ENCODE measurements around the gene OR5AR1.
A peak's percentile ranks its signal among the peaks of the same experiment; 100 is the strongest.
"Not testable (repeated sequence)": the region's sequence is repeated elsewhere in the genome, so short reads cannot be mapped to it uniquely, and the experiment has no call there.

The OR5AR1 gene

GRCh38 chr11:56663386-56663785 is at the start of gene OR5AR1:
Gene OR5AR1 (plus strand): TSS chr11:56663686. CDS start chr11:56663686, 0 bp downstream.
- no peak for DNase-seq

DNA sequence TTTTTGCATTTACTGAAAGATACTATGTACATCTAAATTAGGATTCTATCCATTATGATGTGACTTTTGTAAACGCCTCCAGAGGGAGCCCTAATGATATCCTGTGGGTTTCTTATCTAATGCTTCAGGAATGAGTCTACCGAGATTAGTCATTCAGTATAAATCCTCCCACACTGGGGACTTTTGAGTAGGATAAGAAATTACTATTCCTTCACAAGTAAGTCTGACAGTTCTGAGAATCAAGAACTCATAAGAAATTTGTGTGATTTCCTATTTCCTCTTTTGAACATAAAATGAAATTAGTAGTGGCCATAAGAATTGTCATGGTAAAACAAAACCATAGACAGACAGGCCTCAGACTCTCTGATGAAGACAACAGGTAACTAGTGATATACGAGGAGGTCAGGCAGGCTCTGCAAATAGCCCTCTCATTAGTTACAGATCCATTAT is 38.8 kb upstream of the OR5AR1 start:
- DNase-seq: peak; percentile 48

- no peak for DNase-seq
These were observed 37.5 kb upstream of the OR5AR1 start for GRCh38 chr11:56625946-56626345.

GRCh38 chr11:56632329-56632728 is 31.2 kb upstream of the OR5AR1 start:
- no peak for DNase-seq

DNA sequence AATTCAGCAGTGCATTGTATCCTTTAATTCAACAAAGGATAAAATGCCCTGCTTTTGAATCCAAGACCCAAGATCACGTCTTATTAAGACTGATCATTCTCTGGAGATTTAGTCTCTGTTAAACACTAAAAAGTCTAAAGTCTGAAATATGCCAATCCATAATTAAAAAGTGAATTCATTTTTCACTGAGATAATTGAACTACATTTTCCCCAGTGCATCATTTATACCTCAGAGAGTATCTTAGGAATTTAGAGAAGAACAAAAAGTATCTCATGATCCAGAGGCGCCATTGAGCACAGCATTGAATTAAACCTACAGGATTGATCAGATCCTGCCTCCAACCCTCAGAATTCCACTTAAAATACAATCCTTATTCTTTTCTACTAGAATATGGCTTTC is 26.6 kb upstream of the OR5AR1 start:
- no peak for DNase-seq

DNA sequence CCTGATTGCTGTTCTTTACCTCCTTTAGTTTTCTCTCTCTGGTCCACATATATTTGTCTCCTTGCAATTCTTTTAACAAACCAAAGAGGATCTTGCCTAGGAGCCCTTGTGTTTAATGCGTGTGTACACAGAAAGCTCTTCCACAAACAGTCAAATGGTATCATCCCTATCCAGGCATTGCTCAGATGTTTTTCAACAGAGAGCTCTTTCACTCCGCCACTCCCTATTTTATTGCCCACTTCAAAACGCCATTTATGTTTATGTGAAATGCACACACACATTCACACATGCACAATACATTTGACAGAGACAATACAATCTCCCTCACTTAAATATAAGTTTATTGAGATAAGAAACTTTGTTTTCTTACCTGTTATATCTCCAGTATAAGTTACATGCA is 26.0 kb upstream of the OR5AR1 start:
- no peak for DNase-seq

GRCh38 chr11:56642339-56642738 is 21.1 kb upstream of the OR5AR1 start, which contains the start of gene OR5AP2:
Gene OR5AP2 (minus strand): TSS chr11:56642439. CDS start chr11:56642439, 0 bp downstream.
- DNase-seq: no peak

GRCh38 chr11:56659755-56660154 is 3.7 kb upstream of the OR5AR1 start:
- no peak for DNase-seq

GRCh38 chr11:56670984-56671383 is 7.5 kb downstream of the OR5AR1 start:
- no peak for DNase-seq

DNA sequence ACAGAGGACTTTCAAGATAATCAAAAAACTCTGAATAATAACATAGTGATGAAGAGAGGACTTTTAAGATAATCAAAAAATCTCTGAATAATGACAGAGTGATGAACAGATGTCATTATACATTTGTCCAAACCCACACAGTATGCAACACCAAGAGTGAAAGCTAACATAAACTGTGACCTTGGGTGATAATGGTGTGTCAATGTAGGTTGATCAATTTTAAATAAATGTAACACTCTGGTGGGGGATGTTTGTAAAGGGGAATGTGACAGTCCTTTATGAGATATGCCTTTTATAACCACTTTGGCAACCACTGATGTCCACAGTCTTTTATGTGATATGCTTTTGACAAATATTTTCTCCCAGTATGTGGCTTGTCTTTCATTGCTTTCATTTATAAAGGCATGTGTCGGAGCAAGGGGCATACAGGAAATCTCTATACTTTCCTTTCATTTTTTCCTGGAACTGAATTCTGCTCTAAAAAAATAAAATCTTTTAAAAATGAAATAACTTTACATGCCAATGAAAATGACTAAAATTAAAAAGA is 25.1 kb downstream of the OR5AR1 start:
- DNase-seq: no peak

DNA sequence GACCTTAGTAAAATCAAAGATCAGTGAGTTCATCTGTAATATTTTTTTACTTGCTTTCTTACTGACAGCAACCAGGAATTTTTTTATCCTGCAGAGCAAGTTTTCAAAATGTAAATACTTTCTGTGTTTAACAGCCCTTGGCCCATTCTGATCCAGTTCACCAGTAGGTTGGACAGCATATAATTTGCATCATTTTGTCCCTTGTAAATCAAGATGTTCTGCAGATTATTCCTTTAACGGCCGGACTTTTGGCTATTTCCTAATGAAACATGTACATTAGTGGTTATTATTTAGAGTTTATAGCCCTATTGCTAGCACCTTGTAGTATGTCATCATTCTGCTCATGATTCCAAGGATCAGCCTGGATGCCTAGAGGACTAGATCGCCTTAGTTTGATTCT is 27.7 kb downstream of the OR5AR1 start:
- DNase-seq: not testable (repeated sequence)

GRCh38 chr11:56693428-56693827 is 29.9 kb downstream of the OR5AR1 start:
- DNase-seq: no peak

GRCh38 chr11:56698795-56699194 is 35.3 kb downstream of the OR5AR1 start, which contains the start of gene OR9G1:
Gene OR9G1 (plus strand): TSS chr11:56699095. CDS start chr11:56700388, 1,293 bp downstream.
- DNase-seq: no peak

DNA sequence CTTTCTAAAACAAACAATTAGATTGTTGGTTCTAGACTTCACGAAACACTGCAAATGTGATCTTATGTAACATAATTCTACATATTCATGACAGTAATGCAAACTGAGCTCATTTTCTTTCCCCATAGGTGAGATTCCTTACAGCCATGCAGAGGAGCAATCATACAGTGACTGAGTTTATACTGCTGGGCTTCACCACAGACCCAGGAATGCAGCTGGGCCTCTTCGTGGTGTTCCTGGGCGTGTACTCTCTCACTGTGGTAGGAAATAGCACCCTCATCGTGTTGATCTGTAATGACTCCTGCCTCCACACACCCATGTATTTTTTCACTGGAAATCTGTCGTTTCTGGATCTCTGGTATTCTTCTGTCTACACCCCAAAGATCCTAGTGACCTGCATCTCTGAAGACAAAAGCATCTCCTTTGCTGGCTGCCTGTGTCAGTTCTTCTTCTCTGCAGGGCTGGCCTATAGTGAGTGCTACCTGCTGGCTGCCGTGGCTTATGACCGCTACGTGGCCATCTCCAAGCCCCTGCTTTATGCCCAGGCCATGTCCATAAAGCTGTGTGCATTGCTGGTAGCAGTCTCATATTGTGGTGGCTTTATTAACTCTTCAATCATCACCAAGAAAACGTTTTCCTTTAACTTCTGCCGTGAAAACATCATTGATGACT is 36.9 kb downstream of the OR5AR1 start:
- DNase-seq: no peak

DNA sequence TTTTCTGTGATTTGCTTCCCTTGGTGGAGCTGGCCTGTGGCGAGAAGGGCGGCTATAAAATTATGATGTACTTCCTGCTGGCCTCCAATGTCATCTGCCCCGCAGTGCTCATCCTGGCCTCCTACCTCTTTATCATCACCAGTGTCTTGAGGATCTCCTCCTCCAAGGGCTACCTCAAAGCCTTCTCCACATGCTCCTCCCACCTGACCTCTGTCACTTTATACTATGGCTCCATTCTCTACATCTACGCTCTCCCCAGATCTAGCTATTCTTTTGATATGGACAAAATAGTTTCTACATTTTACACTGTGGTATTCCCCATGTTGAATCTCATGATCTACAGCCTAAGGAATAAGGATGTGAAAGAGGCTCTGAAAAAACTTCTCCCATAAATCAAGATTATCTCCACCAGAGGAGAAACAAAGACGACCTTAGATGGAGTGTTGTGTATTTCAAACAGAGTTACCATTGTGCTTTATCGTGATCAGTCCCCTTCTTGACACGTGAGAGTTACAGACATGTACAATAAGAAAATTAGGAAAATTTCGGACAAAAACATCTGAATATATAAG is 37.5 kb downstream of the OR5AR1 start:
- DNase-seq: no peak

DNA sequence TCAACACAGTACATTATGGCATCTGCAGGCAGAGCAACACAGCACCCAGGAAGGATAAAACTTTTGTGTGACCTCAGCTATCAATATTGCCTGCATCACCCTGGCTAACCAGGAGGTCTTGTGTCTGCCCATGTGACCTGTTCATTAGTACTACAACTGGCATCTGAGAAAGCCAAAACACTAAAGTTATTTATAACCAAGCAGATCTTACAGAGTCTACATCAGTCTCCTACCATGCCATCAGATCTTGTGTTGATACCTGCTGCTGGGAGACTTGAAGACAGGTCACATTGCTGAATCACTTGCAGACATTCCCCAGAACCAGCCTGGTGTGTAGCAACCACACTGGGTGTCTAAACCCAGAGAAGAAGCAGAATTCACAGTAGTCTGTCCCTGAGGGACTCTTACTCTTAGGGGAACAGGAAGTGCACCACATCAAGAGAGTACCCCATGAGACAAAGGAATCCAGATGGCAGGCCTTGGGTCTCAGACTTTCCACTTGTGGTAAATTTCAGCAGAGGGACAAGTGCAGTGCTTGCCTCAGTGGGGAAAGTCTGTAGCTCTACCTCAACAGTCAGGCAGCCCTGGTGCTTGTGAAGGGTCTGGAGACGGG is 42.4 kb downstream of the OR5AR1 start:
- no peak for DNase-seq

- DNase-seq: no peak
These were observed 43.0 kb downstream of the OR5AR1 start for GRCh38 chr11:56706486-56706885.

GRCh38 chr11:56714206-56714605 is 50.7 kb downstream of the OR5AR1 start:
- no peak for DNase-seq

Data from MV-4-11 (cell line).